Fibroblast of lung (primary cell): ENCODE data around the gene GTPBP1. TPM values are rescaled to one million over a fixed set of nuclear protein-coding genes. Genes with fewer than 3 reads are reported as not detected.

Experiments
- DNase-seq, 2 donors: peaks; one replicate each; pipeline versions ENCODE4 v3.0.0 to v3.0.0-alpha.2; 2010; ENCODE audit warnings: low read depth in 2 of 2
- H2AFZ ChIP-seq: 2 replicates; pipeline ENCODE4 v1.5.1; 2012; ENCODE audit warnings: low read length, control low read depth, inconsistent platforms
- H3K27ac ChIP-seq: 2 replicates; pipeline ENCODE4 v1.5.1; 2011; ENCODE audit warnings: low read length, control low read depth; ENCODE audit not compliant: insufficient read depth
- H3K27me3 ChIP-seq: 2 replicates; pipeline ENCODE4 v1.5.1; 2011; ENCODE audit warnings: mild to moderate bottlenecking, low read length; ENCODE audit not compliant: control insufficient read depth, insufficient read depth
- H3K36me3 ChIP-seq: 2 replicates; pipeline ENCODE4 v1.5.1; 2011; ENCODE audit warnings: low read length; ENCODE audit not compliant: control insufficient read depth, insufficient read depth
- H3K4me1 ChIP-seq: 2 replicates; pipeline ENCODE4 v1.5.1; 2011; ENCODE audit warnings: low read length; ENCODE audit not compliant: control insufficient read depth, insufficient read depth; ENCODE audit errors: extremely low read depth
- H3K4me2 ChIP-seq: 2 replicates; pipeline ENCODE4 v1.5.1; 2011; ENCODE audit warnings: low read length, control low read depth; ENCODE audit not compliant: insufficient read depth; ENCODE audit errors: extremely low read depth
- H3K4me3 ChIP-seq, 4 experiments: fragments of 200-600 bp in 1 of 4; sonication (generic) in 1 of 4; replicated peaks in 1 of 4; 2 replicates each; pipeline ENCODE4 v1.5.1; 2011 to 2016; ENCODE audit warnings: low read length in 4 of 4, low read depth in 3 of 4, mild to moderate bottlenecking in 3 of 4, control low read depth in 2 of 4, inconsistent platforms in 1 of 4, mixed read lengths in 1 of 4; ENCODE audit not compliant: insufficient read depth in 1 of 4; ENCODE audit errors: control extremely low read depth in 1 of 4
- H3K79me2 ChIP-seq: 2 replicates; pipeline ENCODE4 v1.5.1; 2012; ENCODE audit warnings: mild to moderate bottlenecking, low read length, inconsistent platforms; ENCODE audit not compliant: control insufficient read depth, insufficient read depth
- H3K9ac ChIP-seq: 2 replicates; pipeline ENCODE4 v1.5.1; 2011; ENCODE audit warnings: mild to moderate bottlenecking, low read length, control low read depth; ENCODE audit not compliant: insufficient read depth
- H3K9me3 ChIP-seq: 2 replicates; pipeline ENCODE4 v1.5.1; 2012; ENCODE audit warnings: low read depth, low read length; ENCODE audit not compliant: control insufficient read depth, insufficient read depth
- H4K20me1 ChIP-seq: 2 replicates; pipeline ENCODE4 v1.5.1; 2011; ENCODE audit warnings: low read length; ENCODE audit not compliant: control insufficient read depth, insufficient read depth; ENCODE audit errors: extremely low read depth
- CTCF ChIP-seq, 2 donors: IDR thresholded peaks in 1 of 2; conservative IDR thresholded peaks in 1 of 2; 1 replicate in 1 of 2; 2 replicates in 1 of 2; pipeline ENCODE4 v1.5.1; 2011 to 2012; ENCODE audit warnings: low read length in 2 of 2, control low read depth in 1 of 2, inconsistent platforms in 1 of 2, low read depth in 1 of 2, mild to moderate bottlenecking in 1 of 2
- EZH2 ChIP-seq: IDR thresholded peaks from 2 replicates; pipeline ENCODE4 v1.5.1; 2012; ENCODE audit warnings: low read length, control low read depth, mild to moderate bottlenecking; ENCODE audit errors: missing control alignments
- polyA minus RNA-seq: library from RNA; depleted of rRNA, polyadenylated mRNA; stranded (reverse); fragments of >200 nt; gene quantifications from 2 replicates; pipeline ENCODE4 v1.2.3, GENCODE V29; 2011; ENCODE audit warnings: low replicate concordance
- polyA plus RNA-seq, 2 donors: library from polyadenylated mRNA; depleted of rRNA in 1 of 2; stranded (reverse) in 1 of 2; unstranded in 1 of 2; fragments of >200 nt; gene quantifications; 2 replicates each; pipeline ENCODE4 v1.2.1, GENCODE V29; 2011 to 2012; ENCODE audit warnings: missing spikeins in 1 of 2
- total RNA-seq: library from RNA; depleted of rRNA; stranded (reverse); fragments of >200 nt; gene quantifications from 2 replicates; pipeline ENCODE4 v1.2.1, GENCODE V29; 2014

GTPBP1 gene
- 18.0 and 23.1 TPM in 2 replicates for total RNA-seq
- 20.6 and 26.6 TPM in 2 replicates for polyA plus RNA-seq
- polyA plus RNA-seq (2012), result 19.6 and 22.2 TPM in 2 replicates
- 59.4 and 70.1 TPM in 2 replicates for polyA minus RNA-seq

- Histone ChIP-seq H3K27ac (peak within 1 kb of the TSS; percentile 95), H3K4me1 (peaks cover 9% of the 10 kb centered on the region), H3K4me2 (peak within 1 kb of the TSS; percentile 79), H3K4me3 (peak within 1 kb of the TSS; percentile 64 to 96 (median 85)), H3K27me3 (no peaks in the 10 kb centered on the region), H4K20me1 (no peaks in the 10 kb centered on the region), H2AFZ (no peak within 1 kb of the TSS), H3K79me2 (peaks cover 43% of the 10 kb centered on the region), H3K36me3 (no peaks in the 10 kb centered on the region), H3K9ac (peak within 1 kb of the TSS; percentile 97), H3K9me3 (no peaks in the 10 kb centered on the region)
- DNase-seq, result peak; percentile 100
- TF ChIP-seq EZH2, result no peak
- TF ChIP-seq CTCF (conservative IDR thresholded peaks at IDR 0.05 in 1 of 2, IDR thresholded peaks at IDR 0.05 in 1 of 2; ENCODE audit: low read depth in 1 of 2, low read length in 2 of 2), result peak in 1 of 2 donors; percentile 13
Observed at GRCh38 chr22:38705235-38706100, at the start of gene GTPBP1. GTPBP1 (plus strand) TSS chr22:38705944; CDS start chr22:38705956, 12 bp downstream.

- peak within 1 kb of the TSS; percentile 95 for H2AFZ ChIP-seq
- H3K9ac ChIP-seq, result peak within 1 kb of the TSS; percentile 93
- peak within 1 kb of the TSS; percentile 83 to 99 (median 91) for H3K4me3 ChIP-seq
- peak within 1 kb of the TSS; percentile 99 for H3K27ac ChIP-seq
- H3K4me2 ChIP-seq, result peak within 1 kb of the TSS; percentile 88
- peaks cover 2% of the 10 kb centered on the region for H3K4me1 ChIP-seq
- H3K9me3 ChIP-seq, result no peaks in the 10 kb centered on the region
- no peaks in the 10 kb centered on the region for H3K36me3 ChIP-seq
- TF ChIP-seq CTCF (conservative IDR thresholded peaks at IDR 0.05 in 1 of 2, IDR thresholded peaks at IDR 0.05 in 1 of 2; ENCODE audit: low read depth in 1 of 2, low read length in 2 of 2), result no peak
- TF ChIP-seq EZH2, result no peak
- no peaks in the 10 kb centered on the region for H3K27me3 ChIP-seq
- peaks cover 7% of the 10 kb centered on the region for H3K79me2 ChIP-seq
- no peaks in the 10 kb centered on the region for H4K20me1 ChIP-seq
- peak; percentile 83 to 86 for DNase-seq
Observed at GRCh38 chr22:38656256-38657044, 49.3 kb upstream of the GTPBP1 start, which contains the start of the genes CBY1 and FAM227A. CBY1 (plus strand) TSS chr22:38656638; CDS start chr22:38668055, 11,417 bp downstream. FAM227A (minus strand) TSS chr22:38656392; CDS start chr22:38650168, 6,224 bp downstream.
